HepG2 (cell line): ENCODE results near the gene RARG. TPM values are rescaled to one million over a fixed set of nuclear protein-coding genes. Genes with fewer than 3 reads are reported as not detected.

Experiments
- ATAC-seq: fragments of 200-7000 bp; cut with Tn5 transposase; 3 replicates; pipeline ENCODE4 v1.9.1; 2020; ENCODE audit warnings: mild to moderate bottlenecking, moderate library complexity
- BruUV-seq: library from RNA; stranded (reverse); fragments of 400-500 nt; replicated peaks from 2 replicates; lab custom pipeline; 2021; lab: Mats Ljungman, UMichigan
- CTCF ChIA-PET: fragments of 300-600 bp; formaldehyde crosslinking; extraction: SDS; loops from one replicate; lab custom pipeline; 2021; ENCODE audit warnings: low total read pairs, inconsistent platforms, low intra/inter-chr PET ratio; lab: Yijun Ruan, JAX
- POLR2A ChIA-PET: fragments of 350-600 bp; sonication (Branson Sonifier 250); formaldehyde crosslinking; loops from one replicate; lab custom pipeline; 2020; ENCODE audit warnings: antibody characterized with exemption, inconsistent platforms; lab: Yijun Ruan, JAX
- DNase-seq: peaks from one replicate; pipeline ENCODE4 v3.0.0-alpha.2; 2015; ENCODE audit warnings: low spot score
- FAIRE-seq: peaks from 3 replicates; lab custom pipeline; 2011; peaks lifted over from hg19 to GRCh38; lab: Jason Lieb, UNC
- H2AFZ ChIP-seq: one replicate; pipeline ENCODE4 v1.6.1; 2011; ENCODE audit warnings: low read length, inconsistent platforms
- H3K27ac ChIP-seq: fragments of 300-600 bp; 3 replicates; pipeline ENCODE4 v1.8.0; 2011; ENCODE audit warnings: mixed run types, mild to moderate bottlenecking, mixed read lengths, low read length, inconsistent platforms; ENCODE audit not compliant: insufficient read depth; ENCODE audit errors: extremely low read length
- H3K27me3 ChIP-seq, 2 experiments: fragments of 200-600 bp in 1 of 2; 2 replicates in 1 of 2; 3 replicates in 1 of 2; pipeline versions ENCODE4 v1.6.0 to v1.8.0; 2011; ENCODE audit warnings: low read length in 2 of 2, mild to moderate bottlenecking in 2 of 2, moderate library complexity in 2 of 2, inconsistent platforms in 1 of 2; ENCODE audit not compliant: insufficient read depth in 2 of 2, control insufficient read depth in 1 of 2
- H3K36me3 ChIP-seq, 2 experiments: fragments of 200-600 bp in 1 of 2; replicated peaks in 1 of 2; 2 replicates in 1 of 2; 3 replicates in 1 of 2; pipeline versions ENCODE4 v1.5.1 to v1.8.0; 2011; ENCODE audit warnings: low read length in 2 of 2, inconsistent platforms in 1 of 2; ENCODE audit not compliant: insufficient read depth in 2 of 2, control insufficient read depth in 1 of 2
- H3K4me1 ChIP-seq: 2 replicates; pipeline ENCODE4 v1.5.1; 2012; ENCODE audit warnings: low read length, inconsistent platforms; ENCODE audit not compliant: insufficient read depth
- H3K4me2 ChIP-seq: 2 replicates; pipeline ENCODE4 v1.6.0; 2011; ENCODE audit warnings: low read depth, low read length, inconsistent platforms
- H3K4me3 ChIP-seq, 3 experiments: fragments of 200-600 bp in 1 of 3; sonication (generic), shearing (Covaris generic) in 1 of 3; replicated peaks in 1 of 3; 2 replicates each; pipeline ENCODE4 v1.5.1; 2011 to 2016; ENCODE audit warnings: low read length in 3 of 3, inconsistent platforms in 2 of 3, low read depth in 2 of 3, mild to moderate bottlenecking in 2 of 3, control low read depth in 1 of 3, mixed read lengths in 1 of 3; ENCODE audit not compliant: insufficient read depth in 1 of 3
- H3K79me2 ChIP-seq: one replicate; pipeline ENCODE4 v1.6.1; 2011; ENCODE audit warnings: low read length, inconsistent platforms; ENCODE audit not compliant: insufficient read depth
- H3K9ac ChIP-seq: 2 replicates; pipeline ENCODE4 v1.6.0; 2011; ENCODE audit warnings: mild to moderate bottlenecking, low read depth, low read length, inconsistent platforms; ENCODE audit not compliant: insufficient read depth
- H3K9me3 ChIP-seq: 2 replicates; pipeline ENCODE4 v1.5.1; 2012; ENCODE audit warnings: mild to moderate bottlenecking, low read length
- H4K20me1 ChIP-seq: 2 replicates; pipeline ENCODE4 v1.6.0; 2011; ENCODE audit warnings: inconsistent platforms, mild to moderate bottlenecking, low read length, moderate library complexity; ENCODE audit not compliant: insufficient read depth
- KDM5B ChIP-seq: sonication (generic); formaldehyde crosslinking; IDR thresholded peaks from 2 replicates; pipeline ENCODE4 v1.4.0; 2020; ENCODE audit warnings: missing genetic modification reagents, mild to moderate bottlenecking, borderline replicate concordance
- KLF13 ChIP-seq: sonication (generic); formaldehyde crosslinking; IDR thresholded peaks from 2 replicates; pipeline ENCODE4 v1.4.0; 2020; ENCODE audit warnings: mild to moderate bottlenecking, missing genetic modification reagents
- MAFK ChIP-seq, 2 experiments: IDR thresholded peaks in 1 of 2; conservative IDR thresholded peaks in 1 of 2; 2 replicates each; pipeline ENCODE4 v1.6.1; 2011; ENCODE audit warnings: improper control_type of control experiment in 2 of 2, low read length in 2 of 2
- MNT ChIP-seq: fragments of 450-650 bp; IDR thresholded peaks from 2 replicates; pipeline ENCODE4 v1.6.1; 2016
- PLRG1 ChIP-seq: fragments of 450-650 bp; conservative IDR thresholded peaks from 2 replicates; pipeline ENCODE4 v1.6.1; 2016
- SYNCRIP ChIP-seq: fragments of 200-400 bp; formaldehyde crosslinking; IDR thresholded peaks from 2 replicates; pipeline ENCODE4 v1.6.1; 2018; ENCODE audit warnings: mild to moderate bottlenecking, low read depth, low read length; ENCODE audit not compliant: insufficient read depth
- TP53 ChIP-seq: sonication (generic); formaldehyde crosslinking; conservative IDR thresholded peaks from 2 replicates; pipeline ENCODE4 v1.4.0; 2020; ENCODE audit warnings: missing genetic modification reagents
- WIZ ChIP-seq: sonication (generic); formaldehyde crosslinking; IDR thresholded peaks from 2 replicates; pipeline ENCODE4 v1.5.1; 2020; ENCODE audit warnings: mild to moderate bottlenecking, missing genetic modification reagents
- WGBS: methylation state at CpG from one replicate; pipeline ENCODE4 v1.1.6; 2017; ENCODE audit warnings: low lambda C conversion rate; 5-methylcytosine and 5-hydroxymethylcytosine counted together
- in situ Hi-C: cut with HindIII; loops from 2 replicates; pipeline ENCODE4 v1.10.0; 2017; ENCODE audit warnings: low pct_unique_long_range_greater_than_20kb; ENCODE audit not compliant: extremely low pct_ligation_motif_present
- intact Hi-C: fragments of 100-400 bp; cut with micrococcal nuclease; formaldehyde crosslinking; loops from one replicate; pipeline ENCODE4 v1.10.0; 2022; ENCODE audit not compliant: unreplicated experiment
- polyA plus RNA-seq, 8 experiments: library from polyadenylated mRNA; depleted of rRNA in 3 of 8; stranded (reverse) in 7 of 8; unstranded in 1 of 8; fragments of >200 nt; fragmentation: Illumina TruSeq in 4 of 8; extraction: Trizol in 4 of 8; gene quantifications; 2 replicates each; pipeline versions ENCODE4 v1.2.1 to v1.2.3, GENCODE V29; 2011 to 2016; ENCODE audit warnings: low read depth in 4 of 8, missing spikeins in 1 of 8, mixed read lengths in 1 of 8; ENCODE audit not compliant: insufficient read depth in 1 of 8
- total RNA-seq, 5 experiments: library from RNA; depleted of rRNA; stranded (reverse); fragments of >200 nt; fragmentation: Illumina TruSeq; extraction: Trizol; gene quantifications; 2 replicates each; pipeline ENCODE4 v1.2.3, GENCODE V29; 2016; ENCODE audit warnings: low read depth in 1 of 5

RARG gene
- total and polyA plus RNA-seq, 2 of the 13 experiments (the other 11 are each of a cell fraction or from before 2014, with no cell fraction given): 0.77 to 1.5 TPM

GRCh38 chr12:53224897-53225634 is 6.9 kb downstream of the RARG start:
- Histone ChIP-seq H3K36me3 (no peaks in the 10 kb centered on the region), H3K79me2 (no peaks in the 10 kb centered on the region), H3K27ac (no peak overlapping the region), H3K9ac (no peak overlapping the region), H2AFZ (no peak overlapping the region), H3K4me3 (peak overlapping the region in 1 of 3 experiments; percentile 17; a peak in 1 of 6 replicates), H3K4me1 (peaks cover 39% of the 10 kb centered on the region), H3K9me3 (no peaks in the 10 kb centered on the region), H4K20me1 (no peaks in the 10 kb centered on the region), H3K27me3 (peaks cover 0 to 29% of the 10 kb centered on the region in 2 experiments; a peak in 4 of 5 replicates), H3K4me2 (peak overlapping the region; percentile 53)
- FAIRE-seq (no peak), ATAC-seq (no peak), DNase-seq (no peak)
- 46% methylated on average over 10 of the region's 10 CpGs for WGBS
- POLR2A ChIA-PET: interaction anchor here (0.6 kb wide), 1 partner anchor 20 kb away, joined by 3 read pairs; no protein-coding TSS in a partner anchor
- CTCF ChIA-PET: no interaction called here
- BruUV-seq: no TSS peak
- TF ChIP-seq TP53 (CRISPR knock-in tag): no peak
- no peak for TF ChIP-seq KDM5B (CRISPR knock-in tag)
- no peak for TF ChIP-seq MAFK (conservative IDR thresholded peaks at IDR 0.05 in 1 of 2, IDR thresholded peaks at IDR 0.05 in 1 of 2; ENCODE audit: low read length in 2 of 2)
- no peak for TF ChIP-seq KLF13 (CRISPR knock-in tag)
- no peak for TF ChIP-seq MNT
- TF ChIP-seq PLRG1: no peak
- TF ChIP-seq SYNCRIP: no peak
- no peak for TF ChIP-seq WIZ (CRISPR knock-in tag)
- intact Hi-C loops (loop anchor here (5.0 kb wide), 1 partner anchor 72 kb away; the partner anchor contains the start of genes MYG1 and PFDN5), in situ Hi-C loops (no loop called here)
